ENCODE results near the gene PLCG2. TPM values are rescaled to one million over a fixed set of nuclear protein-coding genes. Genes with fewer than 3 reads are reported as not detected.
A peak's percentile ranks its signal among the peaks of the same experiment; 100 is the strongest.

PLCG2 gene
- total RNA-seq, 4 donors from 2014 or later: 30.5 to 243 (median 56.2) TPM

GRCh38 chr16:81770008-81770407, 9.1 kb upstream of the PLCG2 start:
- DNase-seq: no peak
- H3K36me3 ChIP-seq: no peaks in the 10 kb centered on the region
- H3K4me3 ChIP-seq: no peak overlapping the region
- no peak overlapping the region for H3K27ac ChIP-seq
- H3K27me3 ChIP-seq: no peaks in the 10 kb centered on the region
- H3K9me3 ChIP-seq: no peaks in the 10 kb centered on the region
- no peak for TF ChIP-seq POLR2A (IDR thresholded peaks at IDR 0.05)
- no peak for TF ChIP-seq CTCF (IDR thresholded peaks at IDR 0.05)
- peaks cover 0 to 14% (median 5%) of the 10 kb centered on the region in 4 donors for H3K4me1 ChIP-seq

GRCh38 chr16:81774348-81774747, 4.7 kb upstream of the PLCG2 start:
- Histone ChIP-seq H3K4me3 (no peak overlapping the region), H3K27me3 (no peaks in the 10 kb centered on the region), H3K4me1 (peaks cover 0 to 14% (median 3%) of the 10 kb centered on the region in 4 donors), H3K9me3 (no peaks in the 10 kb centered on the region), H3K27ac (peak overlapping the region in 1 of 4 donors; percentile 46), H3K36me3 (no peaks in the 10 kb centered on the region)
- no peak for TF ChIP-seq POLR2A (IDR thresholded peaks at IDR 0.05)
- TF ChIP-seq CTCF (IDR thresholded peaks at IDR 0.05): no peak
- DNase-seq: peak in 2 of 3 donors; percentile 63 to 66

GRCh38 chr16:81775570-81775969, 3.5 kb upstream of the PLCG2 start:
- no peak for TF ChIP-seq POLR2A (IDR thresholded peaks at IDR 0.05)
- no peak for TF ChIP-seq CTCF (IDR thresholded peaks at IDR 0.05)
- Histone ChIP-seq H3K9me3 (no peaks in the 10 kb centered on the region), H3K27ac (no peak overlapping the region), H3K4me3 (no peak overlapping the region), H3K27me3 (peaks cover 0 to 5% of the 10 kb centered on the region in 2 donors), H3K4me1 (peaks cover 0 to 14% (median 7%) of the 10 kb centered on the region in 4 donors), H3K36me3 (no peaks in the 10 kb centered on the region)
- DNase-seq: no peak

- Histone ChIP-seq H3K27ac (peak overlapping the region in 1 of 4 donors; percentile 98), H3K36me3 (no peaks in the 10 kb centered on the region), H3K4me1 (peaks cover 0 to 16% (median 8%) of the 10 kb centered on the region in 4 donors), H3K4me3 (no peak overlapping the region), H3K27me3 (peaks cover 0 to 5% of the 10 kb centered on the region in 2 donors), H3K9me3 (no peaks in the 10 kb centered on the region)
- no peak for DNase-seq
- TF ChIP-seq POLR2A (IDR thresholded peaks at IDR 0.05): no peak
- TF ChIP-seq CTCF (IDR thresholded peaks at IDR 0.05): no peak
Observed at GRCh38 chr16:81778231-81778630, 860 bp upstream of the PLCG2 start.

GRCh38 chr16:81779536-81780320, 637 bp downstream of the PLCG2 start:
- DNase-seq: peak; percentile 66 to 73 (median 72)
- H3K4me1 ChIP-seq: peaks cover 0 to 30% (median 10%) of the 10 kb centered on the region in 4 donors
- H3K4me3 ChIP-seq: peak overlapping the region; percentile 69 to 98 (median 85)
- no peak for TF ChIP-seq CTCF (IDR thresholded peaks at IDR 0.05)
- no peak for TF ChIP-seq POLR2A (IDR thresholded peaks at IDR 0.05)
- H3K36me3 ChIP-seq: no peaks in the 10 kb centered on the region
- peak overlapping the region; percentile 64 to 98 (median 80) for H3K27ac ChIP-seq
- no peaks in the 10 kb centered on the region for H3K9me3 ChIP-seq
- peaks cover 0 to 5% of the 10 kb centered on the region in 2 donors for H3K27me3 ChIP-seq

All from Peyer's patch (tissue), 4 donors.